Type B pancreatic cell (in vitro differentiated cells): ENCODE results near the gene PPFIBP2. TPM values are rescaled to one million over a fixed set of nuclear protein-coding genes. Genes with fewer than 3 reads are reported as not detected.

ENCODE experiments used
- DNase-seq: peaks from one replicate; pipeline ENCODE4 v3.0.0; 2021; ENCODE audit warnings: mixed read lengths; ENCODE audit not compliant: unreplicated experiment; ENCODE audit errors: extremely low spot score
- H3K27ac Mint-ChIP-seq: 2 replicates; pipeline ENCODE4 v1.8.0; 2021; ENCODE audit warnings: mild to moderate bottlenecking, mixed read lengths
- H3K27me3 Mint-ChIP-seq: 2 replicates; pipeline ENCODE4 v1.8.0; 2021; ENCODE audit warnings: mixed read lengths
- H3K36me3 Mint-ChIP-seq: 2 replicates; pipeline ENCODE4 v1.8.0; 2021; ENCODE audit warnings: mixed read lengths
- H3K4me1 Mint-ChIP-seq: one replicate; pipeline ENCODE4 v1.8.0; 2021; ENCODE audit warnings: mixed read lengths; ENCODE audit not compliant: unreplicated experiment
- H3K4me3 Mint-ChIP-seq: 2 replicates; pipeline ENCODE4 v1.8.0; 2021; ENCODE audit warnings: mild to moderate bottlenecking, mixed read lengths
- H3K9me3 Mint-ChIP-seq: 2 replicates; pipeline ENCODE4 v1.8.0; 2021; ENCODE audit warnings: mixed read lengths
- total RNA-seq: library from RNA; stranded (reverse); gene quantifications from 2 replicates; pipeline ENCODE4 v1.2.1, GENCODE V29; 2021; ENCODE audit warnings: low replicate concordance
- TF ChIP-seq, protein P1 (sequence below): fragments of 200-600 bp; sonication (generic); conservative IDR thresholded peaks from 2 replicates; pipeline ENCODE4 v1.5.0; 2021; ENCODE audit warnings: antibody characterized with exemption, mild to moderate bottlenecking

The PPFIBP2 gene
- total RNA-seq, 1 donor from 2014 or later, result 70.7 TPM

- H3K4me3 Mint-ChIP-seq, result no peak overlapping the region
- DNase-seq, result no peak
- no peaks in the 10 kb centered on the region for H3K9me3 Mint-ChIP-seq
- H3K27ac Mint-ChIP-seq, result no peak overlapping the region
- peaks cover 11% of the 10 kb centered on the region for H3K4me1 Mint-ChIP-seq
- no peaks in the 10 kb centered on the region for H3K36me3 Mint-ChIP-seq
- no peaks in the 10 kb centered on the region for H3K27me3 Mint-ChIP-seq
- TF ChIP-seq, protein P1, sequence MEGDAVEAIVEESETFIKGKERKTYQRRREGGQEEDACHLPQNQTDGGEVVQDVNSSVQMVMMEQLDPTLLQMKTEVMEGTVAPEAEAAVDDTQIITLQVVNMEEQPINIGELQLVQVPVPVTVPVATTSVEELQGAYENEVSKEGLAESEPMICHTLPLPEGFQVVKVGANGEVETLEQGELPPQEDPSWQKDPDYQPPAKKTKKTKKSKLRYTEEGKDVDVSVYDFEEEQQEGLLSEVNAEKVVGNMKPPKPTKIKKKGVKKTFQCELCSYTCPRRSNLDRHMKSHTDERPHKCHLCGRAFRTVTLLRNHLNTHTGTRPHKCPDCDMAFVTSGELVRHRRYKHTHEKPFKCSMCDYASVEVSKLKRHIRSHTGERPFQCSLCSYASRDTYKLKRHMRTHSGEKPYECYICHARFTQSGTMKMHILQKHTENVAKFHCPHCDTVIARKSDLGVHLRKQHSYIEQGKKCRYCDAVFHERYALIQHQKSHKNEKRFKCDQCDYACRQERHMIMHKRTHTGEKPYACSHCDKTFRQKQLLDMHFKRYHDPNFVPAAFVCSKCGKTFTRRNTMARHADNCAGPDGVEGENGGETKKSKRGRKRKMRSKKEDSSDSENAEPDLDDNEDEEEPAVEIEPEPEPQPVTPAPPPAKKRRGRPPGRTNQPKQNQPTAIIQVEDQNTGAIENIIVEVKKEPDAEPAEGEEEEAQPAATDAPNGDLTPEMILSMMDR, result no peak
These were observed 33.7 kb upstream of the PPFIBP2 start for GRCh38 chr11:7480113-7480512.

GRCh38 chr11:7484131-7484530, 29.7 kb upstream of the PPFIBP2 start:
- Mint-ChIP-seq H3K27me3 (no peaks in the 10 kb centered on the region), H3K27ac (no peak overlapping the region), H3K36me3 (peaks cover 3% of the 10 kb centered on the region), H3K9me3 (peaks cover under 1% of the 10 kb centered on the region), H3K4me3 (peak overlapping the region; percentile 13), H3K4me1 (peaks cover 18% of the 10 kb centered on the region)
- TF ChIP-seq, protein P1, result no peak
- no peak for DNase-seq

GRCh38 chr11:7484645-7485044, 29.2 kb upstream of the PPFIBP2 start:
- H3K27ac Mint-ChIP-seq, result no peak overlapping the region
- H3K4me1 Mint-ChIP-seq, result peaks cover 18% of the 10 kb centered on the region
- H3K4me3 Mint-ChIP-seq, result no peak overlapping the region
- H3K36me3 Mint-ChIP-seq, result peaks cover 8% of the 10 kb centered on the region
- H3K27me3 Mint-ChIP-seq, result no peaks in the 10 kb centered on the region
- TF ChIP-seq, protein P1, result no peak
- DNase-seq, result no peak
- H3K9me3 Mint-ChIP-seq, result peaks cover 5% of the 10 kb centered on the region

- H3K27me3 Mint-ChIP-seq, result no peaks in the 10 kb centered on the region
- peak within 1 kb of the TSS; percentile 86 for H3K4me3 Mint-ChIP-seq
- TF ChIP-seq, protein P1, result no peak
- peak within 1 kb of the TSS; percentile 42 for H3K27ac Mint-ChIP-seq
- peaks cover 5% of the 10 kb centered on the region for H3K9me3 Mint-ChIP-seq
- H3K4me1 Mint-ChIP-seq, result peaks cover 18% of the 10 kb centered on the region
- DNase-seq, result no peak
- peaks cover 8% of the 10 kb centered on the region for H3K36me3 Mint-ChIP-seq
These were observed 28.4 kb upstream of the PPFIBP2 start, which contains the start of gene OLFML1 for GRCh38 chr11:7485186-7486097. OLFML1 (plus strand) TSS chr11:7485506; CDS start chr11:7485876, 370 bp downstream.

DNA sequence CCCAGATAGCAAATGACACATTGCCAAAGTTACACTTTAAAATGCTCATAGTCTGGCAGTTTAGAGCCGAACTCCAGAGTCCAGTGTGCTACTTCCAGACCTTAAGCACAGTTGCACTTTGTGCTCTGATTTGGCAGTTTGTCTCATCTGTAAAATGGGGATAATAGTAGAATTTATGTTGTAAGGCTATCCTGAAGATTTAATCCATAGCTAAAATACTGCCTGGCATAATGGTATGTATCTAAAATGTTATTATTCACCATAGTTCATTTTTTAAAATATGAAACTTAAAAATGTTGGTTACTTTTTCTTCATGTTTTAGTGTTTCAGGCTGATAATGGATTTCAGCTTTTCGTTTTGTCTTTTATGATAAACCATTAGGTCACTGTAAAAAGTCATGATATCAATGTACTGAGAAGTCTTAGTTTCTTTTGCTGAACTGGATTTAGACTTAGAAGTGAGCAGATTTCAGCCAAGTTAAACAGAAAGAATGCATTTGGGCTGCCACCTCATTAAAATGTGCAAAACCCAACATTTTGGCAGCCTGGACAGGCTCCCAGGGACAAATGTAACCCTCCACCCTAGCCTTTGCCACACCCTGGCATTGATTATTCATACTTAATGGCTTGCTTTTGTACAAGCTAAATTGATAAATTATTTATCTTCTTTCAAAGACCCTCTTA, 27.6 kb upstream of the PPFIBP2 start:
- DNase-seq, result no peak
- H3K27me3 Mint-ChIP-seq, result no peaks in the 10 kb centered on the region
- peaks cover 5% of the 10 kb centered on the region for H3K9me3 Mint-ChIP-seq
- peaks cover 18% of the 10 kb centered on the region for H3K4me1 Mint-ChIP-seq
- TF ChIP-seq, protein P1, result no peak
- H3K27ac Mint-ChIP-seq, result no peak overlapping the region
- peaks cover 8% of the 10 kb centered on the region for H3K36me3 Mint-ChIP-seq
- peak overlapping the region; percentile 86 for H3K4me3 Mint-ChIP-seq
